ENCODE measurements around the gene NDE1. TPM values are rescaled to one million over a fixed set of nuclear protein-coding genes. Genes with fewer than 3 reads are reported as not detected.

NDE1 gene
- total and polyA plus RNA-seq, 9 of the 15 experiments (the other 6 are each of a cell fraction or from before 2014, with no cell fraction given), result 3.1 to 59.9 (median 30.0) TPM

DNA sequence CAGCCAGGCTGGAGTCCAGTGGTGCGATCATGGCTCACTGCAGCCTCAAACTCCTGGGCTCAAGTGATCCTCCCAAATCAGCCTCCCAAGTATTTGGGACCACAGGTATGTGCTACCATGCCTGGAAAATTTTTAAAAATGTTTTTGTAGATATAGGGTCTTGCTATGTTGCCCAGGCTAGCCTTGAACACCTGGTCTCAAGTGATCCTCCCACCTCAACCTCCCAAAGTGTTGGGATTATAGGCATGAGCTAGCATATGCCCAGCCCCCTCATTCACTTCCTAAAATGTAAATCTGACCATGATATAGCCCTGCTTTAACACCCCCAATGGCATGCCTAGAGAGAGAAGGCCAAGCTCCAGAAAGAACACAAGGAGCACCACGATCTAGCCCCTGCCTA lies 98.6 kb downstream of the NDE1 start (continued):
- no peak for TF ChIP-seq ZNF324 (CRISPR knock-in tag; IDR thresholded peaks at IDR 0.05)

DNA sequence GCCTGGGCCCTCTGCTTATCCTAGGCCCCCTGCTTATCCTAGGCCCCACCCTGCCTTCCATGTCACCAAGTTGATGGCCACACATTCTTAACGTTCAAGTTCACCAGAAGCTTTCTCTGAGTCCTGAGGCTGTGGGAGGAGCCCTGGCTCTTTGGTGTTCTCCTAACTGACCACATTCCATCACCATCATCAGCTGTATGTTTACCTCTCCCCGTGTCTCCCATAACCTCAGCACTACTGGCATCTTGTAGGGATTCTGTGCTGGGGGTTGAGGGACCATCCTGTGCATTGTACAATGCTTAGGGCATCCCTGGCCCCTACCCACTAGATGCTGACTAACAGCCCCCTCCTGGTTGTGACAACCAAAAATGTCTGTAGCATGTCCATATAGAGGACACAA lies 99.3 kb downstream of the NDE1 start:
- no peak for ATAC-seq
- TF ChIP-seq ZNF707 (CRISPR knock-in tag; conservative IDR thresholded peaks at IDR 0.05) (no peak), GTF2E2 (tag; IDR thresholded peaks at IDR 0.05) (no peak), ZKSCAN3 (CRISPR knock-in tag; IDR thresholded peaks at IDR 0.05) (no peak), TBL1XR1 (IDR thresholded peaks at IDR 0.05; ENCODE audit: low read length in 2 of 2) (no peak), ZEB2 (IDR thresholded peaks at IDR 0.05) (no peak)
- POLR2A ChIA-PET, result interaction anchor here (0.6 kb wide), 1 partner anchor 28 kb away, joined by 4 read pairs; no protein-coding TSS in a partner anchor
- Histone ChIP-seq H3K4me2 (ENCODE audit: insufficient read depth, low read length) (no peak overlapping the region), H3K9me3 (replicated peaks; ENCODE audit: control insufficient read depth, insufficient read depth, low read depth, low read length) (no peaks in the 10 kb centered on the region), H4K20me1 (replicated peaks; ENCODE audit: control insufficient read depth, insufficient read depth, low read length) (no peaks in the 10 kb centered on the region; the same call in 1 of the 2 replicates), H3K27me3 (ENCODE audit: control insufficient read depth in 2 of 2, insufficient read depth in 2 of 2, low read length in 2 of 2) (peaks cover 20 to 47% of the 10 kb centered on the region in 2 experiments; a peak in 4 of 5 replicates), H3K36me3 (ENCODE audit: control insufficient read depth, insufficient read depth, low read length) (no peaks in the 10 kb centered on the region), H3K4me3 (no peak overlapping the region), H3K27ac (ENCODE audit: extremely low read depth, low read depth, low read length) (no peak overlapping the region), H3K79me2 (ENCODE audit: control insufficient read depth, insufficient read depth, low read length) (no peaks in the 10 kb centered on the region), H3K4me1 (replicated peaks in 1 of 2; ENCODE audit: control insufficient read depth in 2 of 2, insufficient read depth in 2 of 2, low read length in 2 of 2) (peaks cover 0 to 4% of the 10 kb centered on the region in 2 experiments; a peak in 2 of 5 replicates), H3K9me1 (ENCODE audit: control insufficient read depth, insufficient read depth, low read length) (no peaks in the 10 kb centered on the region), H3K9ac (ENCODE audit: insufficient read depth in 1 of 2, low read depth in 2 of 2, low read length in 2 of 2) (no peak overlapping the region), H2AFZ (ENCODE audit: low read depth, low read length) (no peak overlapping the region)
- no peak for FAIRE-seq
- intact Hi-C loops (cut with micrococcal nuclease) (no loop called here), in situ Hi-C loops (cut with MboI) (no loop called here)
- WGBS (ENCODE audit: insufficient coverage, low coverage, missing lambda C conversion rate), result 0% methylated on average over 2 of the region's 2 CpGs
- no peak for DNase-seq (ENCODE audit: extremely low read depth in 1 of 4, low spot score in 3 of 4)
- no TSS peak for BruUV-seq (replicated peaks)
- CTCF ChIA-PET (ENCODE audit: low intra/inter-chr PET ratio), result no interaction called here
